Fibroblast of lung (primary cell): ENCODE data around the gene KLK15. TPM values are rescaled to one million over a fixed set of nuclear protein-coding genes. Genes with fewer than 3 reads are reported as not detected.

Source experiments
- DNase-seq, 2 donors: peaks; one replicate each; pipeline versions ENCODE4 v3.0.0 to v3.0.0-alpha.2; 2010; ENCODE audit warnings: low read depth in 2 of 2
- H2AFZ ChIP-seq: 2 replicates; pipeline ENCODE4 v1.5.1; 2012; ENCODE audit warnings: low read length, control low read depth, inconsistent platforms
- H3K27ac ChIP-seq: 2 replicates; pipeline ENCODE4 v1.5.1; 2011; ENCODE audit warnings: low read length, control low read depth; ENCODE audit not compliant: insufficient read depth
- H3K27me3 ChIP-seq: 2 replicates; pipeline ENCODE4 v1.5.1; 2011; ENCODE audit warnings: mild to moderate bottlenecking, low read length; ENCODE audit not compliant: control insufficient read depth, insufficient read depth
- H3K36me3 ChIP-seq: 2 replicates; pipeline ENCODE4 v1.5.1; 2011; ENCODE audit warnings: low read length; ENCODE audit not compliant: control insufficient read depth, insufficient read depth
- H3K4me1 ChIP-seq: 2 replicates; pipeline ENCODE4 v1.5.1; 2011; ENCODE audit warnings: low read length; ENCODE audit not compliant: control insufficient read depth, insufficient read depth; ENCODE audit errors: extremely low read depth
- H3K4me2 ChIP-seq: 2 replicates; pipeline ENCODE4 v1.5.1; 2011; ENCODE audit warnings: low read length, control low read depth; ENCODE audit not compliant: insufficient read depth; ENCODE audit errors: extremely low read depth
- H3K4me3 ChIP-seq, 4 experiments: fragments of 200-600 bp in 1 of 4; sonication (generic) in 1 of 4; replicated peaks in 1 of 4; 2 replicates each; pipeline ENCODE4 v1.5.1; 2011 to 2016; ENCODE audit warnings: low read length in 4 of 4, low read depth in 3 of 4, mild to moderate bottlenecking in 3 of 4, control low read depth in 2 of 4, inconsistent platforms in 1 of 4, mixed read lengths in 1 of 4; ENCODE audit not compliant: insufficient read depth in 1 of 4; ENCODE audit errors: control extremely low read depth in 1 of 4
- H3K79me2 ChIP-seq: 2 replicates; pipeline ENCODE4 v1.5.1; 2012; ENCODE audit warnings: mild to moderate bottlenecking, low read length, inconsistent platforms; ENCODE audit not compliant: control insufficient read depth, insufficient read depth
- H3K9ac ChIP-seq: 2 replicates; pipeline ENCODE4 v1.5.1; 2011; ENCODE audit warnings: mild to moderate bottlenecking, low read length, control low read depth; ENCODE audit not compliant: insufficient read depth
- H3K9me3 ChIP-seq: 2 replicates; pipeline ENCODE4 v1.5.1; 2012; ENCODE audit warnings: low read depth, low read length; ENCODE audit not compliant: control insufficient read depth, insufficient read depth
- H4K20me1 ChIP-seq: 2 replicates; pipeline ENCODE4 v1.5.1; 2011; ENCODE audit warnings: low read length; ENCODE audit not compliant: control insufficient read depth, insufficient read depth; ENCODE audit errors: extremely low read depth
- EZH2 ChIP-seq: IDR thresholded peaks from 2 replicates; pipeline ENCODE4 v1.5.1; 2012; ENCODE audit warnings: low read length, control low read depth, mild to moderate bottlenecking; ENCODE audit errors: missing control alignments
- polyA plus RNA-seq, 2 donors: library from polyadenylated mRNA; depleted of rRNA in 1 of 2; stranded (reverse) in 1 of 2; unstranded in 1 of 2; fragments of >200 nt; gene quantifications; 2 replicates each; pipeline ENCODE4 v1.2.1, GENCODE V29; 2011 to 2012; ENCODE audit warnings: missing spikeins in 1 of 2
- total RNA-seq: library from RNA; depleted of rRNA; stranded (reverse); fragments of >200 nt; gene quantifications from 2 replicates; pipeline ENCODE4 v1.2.1, GENCODE V29; 2014
- TF ChIP-seq, protein P1 (sequence below), 2 donors: IDR thresholded peaks in 1 of 2; conservative IDR thresholded peaks in 1 of 2; 1 replicate in 1 of 2; 2 replicates in 1 of 2; pipeline ENCODE4 v1.5.1; 2011 to 2012; ENCODE audit warnings: low read length in 2 of 2, control low read depth in 1 of 2, inconsistent platforms in 1 of 2, low read depth in 1 of 2, mild to moderate bottlenecking in 1 of 2

KLK15 gene
- total and polyA plus RNA-seq, 2 donors (not counting 1 experiment from before 2014, with no cell fraction given) = not detected

DNA sequence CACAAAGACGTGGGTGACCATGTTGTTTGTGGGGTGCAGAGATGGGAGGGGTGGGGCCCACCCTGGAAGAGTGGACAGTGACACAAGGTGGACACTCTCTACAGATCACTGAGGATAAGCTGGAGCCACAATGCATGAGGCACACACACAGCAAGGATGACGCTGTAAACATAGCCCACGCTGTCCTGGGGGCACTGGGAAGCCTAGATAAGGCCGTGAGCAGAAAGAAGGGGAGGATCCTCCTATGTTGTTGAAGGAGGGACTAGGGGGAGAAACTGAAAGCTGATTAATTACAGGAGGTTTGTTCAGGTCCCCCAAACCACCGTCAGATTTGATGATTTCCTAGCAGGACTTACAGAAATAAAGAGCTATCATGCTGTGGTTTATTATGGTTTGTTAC lies 45.5 kb upstream of the KLK15 start:
- Histone ChIP-seq H2AFZ (no peak overlapping the region), H3K36me3 (no peaks in the 10 kb centered on the region), H3K4me2 (no peak overlapping the region), H3K79me2 (no peaks in the 10 kb centered on the region), H3K27ac (no peak overlapping the region), H3K4me3 (no peak overlapping the region), H3K27me3 (no peaks in the 10 kb centered on the region), H4K20me1 (no peaks in the 10 kb centered on the region), H3K9ac (no peak overlapping the region), H3K9me3 (no peaks in the 10 kb centered on the region), H3K4me1 (no peaks in the 10 kb centered on the region)
- no peak for DNase-seq
- TF ChIP-seq, protein P1, sequence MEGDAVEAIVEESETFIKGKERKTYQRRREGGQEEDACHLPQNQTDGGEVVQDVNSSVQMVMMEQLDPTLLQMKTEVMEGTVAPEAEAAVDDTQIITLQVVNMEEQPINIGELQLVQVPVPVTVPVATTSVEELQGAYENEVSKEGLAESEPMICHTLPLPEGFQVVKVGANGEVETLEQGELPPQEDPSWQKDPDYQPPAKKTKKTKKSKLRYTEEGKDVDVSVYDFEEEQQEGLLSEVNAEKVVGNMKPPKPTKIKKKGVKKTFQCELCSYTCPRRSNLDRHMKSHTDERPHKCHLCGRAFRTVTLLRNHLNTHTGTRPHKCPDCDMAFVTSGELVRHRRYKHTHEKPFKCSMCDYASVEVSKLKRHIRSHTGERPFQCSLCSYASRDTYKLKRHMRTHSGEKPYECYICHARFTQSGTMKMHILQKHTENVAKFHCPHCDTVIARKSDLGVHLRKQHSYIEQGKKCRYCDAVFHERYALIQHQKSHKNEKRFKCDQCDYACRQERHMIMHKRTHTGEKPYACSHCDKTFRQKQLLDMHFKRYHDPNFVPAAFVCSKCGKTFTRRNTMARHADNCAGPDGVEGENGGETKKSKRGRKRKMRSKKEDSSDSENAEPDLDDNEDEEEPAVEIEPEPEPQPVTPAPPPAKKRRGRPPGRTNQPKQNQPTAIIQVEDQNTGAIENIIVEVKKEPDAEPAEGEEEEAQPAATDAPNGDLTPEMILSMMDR (conservative IDR thresholded peaks at IDR 0.05 in 1 of 2, IDR thresholded peaks at IDR 0.05 in 1 of 2; ENCODE audit: low read depth in 1 of 2, low read length in 2 of 2) = no peak
- no peak for TF ChIP-seq EZH2

- Histone ChIP-seq H4K20me1 (no peaks in the 10 kb centered on the region), H3K36me3 (no peaks in the 10 kb centered on the region), H2AFZ (no peak overlapping the region), H3K4me3 (no peak overlapping the region), H3K9ac (no peak overlapping the region), H3K27ac (no peak overlapping the region), H3K4me1 (no peaks in the 10 kb centered on the region), H3K4me2 (no peak overlapping the region), H3K79me2 (no peaks in the 10 kb centered on the region), H3K27me3 (no peaks in the 10 kb centered on the region), H3K9me3 (no peaks in the 10 kb centered on the region)
- no peak for DNase-seq
- TF ChIP-seq EZH2 = no peak
- TF ChIP-seq, protein P1 (conservative IDR thresholded peaks at IDR 0.05 in 1 of 2, IDR thresholded peaks at IDR 0.05 in 1 of 2; ENCODE audit: low read depth in 1 of 2, low read length in 2 of 2) = no peak
Observed at GRCh38 chr19:50877338-50877737, 44.0 kb upstream of the KLK15 start.

- no peaks in the 10 kb centered on the region for H3K9me3 ChIP-seq
- no peaks in the 10 kb centered on the region for H3K4me1 ChIP-seq
- H3K79me2 ChIP-seq = no peaks in the 10 kb centered on the region
- H4K20me1 ChIP-seq = no peaks in the 10 kb centered on the region
- no peak overlapping the region for H3K27ac ChIP-seq
- H3K4me3 ChIP-seq = no peak overlapping the region
- no peak for TF ChIP-seq EZH2
- TF ChIP-seq, protein P1 (conservative IDR thresholded peaks at IDR 0.05 in 1 of 2, IDR thresholded peaks at IDR 0.05 in 1 of 2; ENCODE audit: low read depth in 1 of 2, low read length in 2 of 2) = no peak
- H2AFZ ChIP-seq = no peak overlapping the region
- H3K9ac ChIP-seq = no peak overlapping the region
- DNase-seq = no peak
- no peaks in the 10 kb centered on the region for H3K27me3 ChIP-seq
- no peak overlapping the region for H3K4me2 ChIP-seq
- no peaks in the 10 kb centered on the region for H3K36me3 ChIP-seq
Observed at GRCh38 chr19:50876456-50876855, 43.1 kb upstream of the KLK15 start.
